ENCODE measurements around the gene ZNF619.
A peak's percentile ranks its signal among the peaks of the same experiment; 100 is the strongest.
"Not testable (repeated sequence)": the region's sequence is repeated elsewhere in the genome, so short reads cannot be mapped to it uniquely, and the experiment has no call there.

The ZNF619 gene

GRCh38 chr3:40476478-40477470, at the start of gene ZNF619:
TSS of gene ZNF619 (plus strand) at chr3:40477122. CDS start at chr3:40477980, 858 bp downstream.
- DNase-seq (ENCODE audit: low spot score) = peak; percentile 70

- no peak for DNase-seq (ENCODE audit: low spot score)
Observed at GRCh38 chr3:40432793-40433192, 44.1 kb upstream of the ZNF619 start.

- DNase-seq (ENCODE audit: low spot score) = no peak
Observed at GRCh38 chr3:40437889-40438288, 39.0 kb upstream of the ZNF619 start.

GRCh38 chr3:40445062-40445461, 31.9 kb upstream of the ZNF619 start:
- no peak for DNase-seq (ENCODE audit: low spot score)

- no peak for DNase-seq (ENCODE audit: low spot score)
Observed at GRCh38 chr3:40445880-40446279, 31.0 kb upstream of the ZNF619 start.

GRCh38 chr3:40450438-40450837, 26.5 kb upstream of the ZNF619 start:
- DNase-seq (ENCODE audit: low spot score) = no peak

GRCh38 chr3:40451551-40451950, 25.4 kb upstream of the ZNF619 start:
- no peak for DNase-seq (ENCODE audit: low spot score)

GRCh38 chr3:40452057-40452456, 24.9 kb upstream of the ZNF619 start:
- no peak for DNase-seq (ENCODE audit: low spot score)

- DNase-seq (ENCODE audit: low spot score) = no peak
Observed at GRCh38 chr3:40452562-40452875, 24.4 kb upstream of the ZNF619 start.

- peak; percentile 98 for DNase-seq (ENCODE audit: low spot score)
Observed at GRCh38 chr3:40452876-40453730, 23.8 kb upstream of the ZNF619 start.

GRCh38 chr3:40453933-40454332, 23.0 kb upstream of the ZNF619 start:
- no peak for DNase-seq (ENCODE audit: low spot score)

GRCh38 chr3:40455328-40455727, 21.6 kb upstream of the ZNF619 start:
- no peak for DNase-seq (ENCODE audit: low spot score)

- no peak for DNase-seq (ENCODE audit: low spot score)
Observed at GRCh38 chr3:40456279-40456939, 20.5 kb upstream of the ZNF619 start.

GRCh38 chr3:40456940-40457823, 19.7 kb upstream of the ZNF619 start, which contains the start of gene RPL14:
TSS of gene RPL14 (plus strand) at chr3:40457339. CDS start at chr3:40457472, 133 bp downstream.
- DNase-seq (ENCODE audit: low spot score) = peak; percentile 96

- no peak for DNase-seq (ENCODE audit: low spot score)
Observed at GRCh38 chr3:40458473-40458872, 18.4 kb upstream of the ZNF619 start.

GRCh38 chr3:40460481-40460880, 16.4 kb upstream of the ZNF619 start:
- not testable (repeated sequence) for DNase-seq (ENCODE audit: low spot score)

GRCh38 chr3:40461161-40461560, 15.8 kb upstream of the ZNF619 start:
- no peak for DNase-seq (ENCODE audit: low spot score)

- not testable (repeated sequence) for DNase-seq (ENCODE audit: low spot score)
Observed at GRCh38 chr3:40462838-40463237, 14.1 kb upstream of the ZNF619 start.

- no peak for DNase-seq (ENCODE audit: low spot score)
Observed at GRCh38 chr3:40463579-40463978, 13.3 kb upstream of the ZNF619 start.

- no peak for DNase-seq (ENCODE audit: low spot score)
Observed at GRCh38 chr3:40464339-40465110, 12.4 kb upstream of the ZNF619 start.

- no peak for DNase-seq (ENCODE audit: low spot score)
Observed at GRCh38 chr3:40465111-40465407, 11.9 kb upstream of the ZNF619 start.

Measured in hematopoietic multipotent progenitor cell treated with erythropoietin and hydrocortisone succinate and interleukin-3 and kit ligand, for 15 days (in vitro differentiated cells).